ENCODE results near the gene LRP1.
A peak's percentile ranks its signal among the peaks of the same experiment; 100 is the strongest.

The LRP1 gene

DNA sequence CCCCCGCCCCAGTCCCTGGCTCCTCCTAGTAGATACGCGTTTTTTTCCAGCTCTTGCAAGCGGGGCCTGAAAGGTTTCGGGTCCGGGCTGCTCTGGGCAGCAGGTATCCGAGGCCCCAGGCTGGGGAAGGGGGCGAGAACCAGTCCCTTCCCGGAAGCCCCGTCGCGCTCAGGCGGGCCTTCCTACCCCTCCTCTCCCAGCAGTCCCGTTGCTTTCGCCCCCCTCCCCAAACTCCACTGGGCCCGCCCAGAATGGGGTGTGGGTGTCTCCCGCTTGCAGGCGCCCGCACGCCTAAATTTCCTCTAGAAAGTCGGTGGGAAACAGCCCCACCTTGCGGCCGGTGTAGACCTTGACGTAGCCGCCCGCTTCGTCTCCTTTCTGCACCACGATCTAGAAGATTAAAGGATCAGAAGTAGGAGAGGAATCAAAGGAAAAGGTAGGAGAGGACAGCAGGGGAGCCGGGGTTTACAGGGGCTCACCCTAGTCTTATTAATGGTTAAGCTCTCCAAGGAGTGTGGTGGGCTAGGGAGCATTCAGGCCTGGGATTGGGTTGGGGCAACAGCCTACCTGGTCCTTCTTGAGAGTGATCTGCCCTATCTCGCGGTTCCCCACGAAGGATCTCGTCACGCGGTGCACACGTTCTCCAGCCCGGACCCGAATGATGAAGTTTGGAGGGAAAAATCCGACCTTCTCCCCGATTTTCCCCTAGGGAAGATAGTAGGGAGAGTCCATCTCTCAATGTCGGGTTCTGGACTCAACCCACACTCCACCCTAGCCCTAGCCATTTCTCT lies 115.4 kb downstream of the LRP1 start:
- in situ Hi-C loops (cut with MboI; ENCODE audit: low pct_unique_long_range_greater_than_20kb, low sequenced_read_pairs, unreplicated experiment), result no loop called here
- peak; percentile 85 for DNase-seq (ENCODE audit: low spot score)
- TF ChIP-seq, protein P1, sequence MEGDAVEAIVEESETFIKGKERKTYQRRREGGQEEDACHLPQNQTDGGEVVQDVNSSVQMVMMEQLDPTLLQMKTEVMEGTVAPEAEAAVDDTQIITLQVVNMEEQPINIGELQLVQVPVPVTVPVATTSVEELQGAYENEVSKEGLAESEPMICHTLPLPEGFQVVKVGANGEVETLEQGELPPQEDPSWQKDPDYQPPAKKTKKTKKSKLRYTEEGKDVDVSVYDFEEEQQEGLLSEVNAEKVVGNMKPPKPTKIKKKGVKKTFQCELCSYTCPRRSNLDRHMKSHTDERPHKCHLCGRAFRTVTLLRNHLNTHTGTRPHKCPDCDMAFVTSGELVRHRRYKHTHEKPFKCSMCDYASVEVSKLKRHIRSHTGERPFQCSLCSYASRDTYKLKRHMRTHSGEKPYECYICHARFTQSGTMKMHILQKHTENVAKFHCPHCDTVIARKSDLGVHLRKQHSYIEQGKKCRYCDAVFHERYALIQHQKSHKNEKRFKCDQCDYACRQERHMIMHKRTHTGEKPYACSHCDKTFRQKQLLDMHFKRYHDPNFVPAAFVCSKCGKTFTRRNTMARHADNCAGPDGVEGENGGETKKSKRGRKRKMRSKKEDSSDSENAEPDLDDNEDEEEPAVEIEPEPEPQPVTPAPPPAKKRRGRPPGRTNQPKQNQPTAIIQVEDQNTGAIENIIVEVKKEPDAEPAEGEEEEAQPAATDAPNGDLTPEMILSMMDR (IDR thresholded peaks at IDR 0.05; ENCODE audit: extremely low read depth, insufficient read depth, missing control alignments), result peak; percentile 87

DNA sequence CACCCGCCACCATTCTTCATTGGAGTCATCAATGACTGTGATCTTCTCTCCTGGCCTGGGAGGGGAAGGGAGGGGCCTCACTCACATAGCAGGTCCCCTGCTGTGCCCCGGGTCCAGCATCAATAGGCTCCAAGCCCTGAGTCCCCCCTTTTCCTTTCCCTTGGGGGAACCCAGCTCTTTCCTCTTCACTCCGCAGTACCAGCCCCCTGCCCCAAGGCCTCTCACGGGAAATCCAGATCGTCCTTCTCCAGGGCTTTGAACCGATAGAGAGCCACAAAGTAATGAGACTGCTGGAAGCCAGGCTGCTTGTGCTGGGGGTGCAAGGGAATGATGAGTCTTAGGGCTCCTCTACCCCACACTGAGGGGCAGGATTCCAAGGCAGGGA lies 116.0 kb downstream of the LRP1 start:
- in situ Hi-C loops (cut with MboI; ENCODE audit: low pct_unique_long_range_greater_than_20kb, low sequenced_read_pairs, unreplicated experiment), result no loop called here
- TF ChIP-seq, protein P1 (IDR thresholded peaks at IDR 0.05; ENCODE audit: extremely low read depth, insufficient read depth, missing control alignments), result no peak
- DNase-seq (ENCODE audit: low spot score), result no peak

GRCh38 chr12:57247041-57247440 lies 118.8 kb downstream of the LRP1 start:
- no peak for DNase-seq (ENCODE audit: low spot score)
- TF ChIP-seq, protein P1 (IDR thresholded peaks at IDR 0.05; ENCODE audit: extremely low read depth, insufficient read depth, missing control alignments), result no peak
- in situ Hi-C loops (cut with MboI; ENCODE audit: low pct_unique_long_range_greater_than_20kb, low sequenced_read_pairs, unreplicated experiment), result no loop called here

- TF ChIP-seq, protein P1 (IDR thresholded peaks at IDR 0.05; ENCODE audit: extremely low read depth, insufficient read depth, missing control alignments), result no peak
- no peak for DNase-seq (ENCODE audit: low spot score)
- in situ Hi-C loops (cut with MboI; ENCODE audit: low pct_unique_long_range_greater_than_20kb, low sequenced_read_pairs, unreplicated experiment), result no loop called here
These were observed 120.9 kb downstream of the LRP1 start for GRCh38 chr12:57248934-57249742.

DNA sequence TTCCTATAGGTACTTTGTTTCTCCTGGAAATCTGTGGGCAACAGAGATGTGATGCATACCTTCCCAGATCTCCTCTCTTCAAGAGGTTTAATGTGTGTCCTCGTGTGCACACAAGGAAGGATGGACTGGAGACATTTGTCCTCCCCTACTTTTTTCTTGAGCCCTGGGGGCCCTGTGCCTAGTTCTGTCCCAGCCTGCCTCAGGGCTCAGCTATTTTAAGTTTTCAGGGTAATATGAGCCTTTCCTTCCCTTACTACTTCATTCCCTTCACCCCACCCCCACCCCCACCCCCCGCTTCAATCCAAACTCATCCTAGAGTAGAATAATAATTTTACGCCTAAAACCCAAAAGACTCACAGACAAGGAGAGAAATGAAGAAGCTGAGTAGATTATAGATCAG lies 122.3 kb downstream of the LRP1 start:
- no peak for DNase-seq (ENCODE audit: low spot score)
- in situ Hi-C loops (cut with MboI; ENCODE audit: low pct_unique_long_range_greater_than_20kb, low sequenced_read_pairs, unreplicated experiment), result no loop called here
- TF ChIP-seq, protein P1 (IDR thresholded peaks at IDR 0.05; ENCODE audit: extremely low read depth, insufficient read depth, missing control alignments), result no peak

DNA sequence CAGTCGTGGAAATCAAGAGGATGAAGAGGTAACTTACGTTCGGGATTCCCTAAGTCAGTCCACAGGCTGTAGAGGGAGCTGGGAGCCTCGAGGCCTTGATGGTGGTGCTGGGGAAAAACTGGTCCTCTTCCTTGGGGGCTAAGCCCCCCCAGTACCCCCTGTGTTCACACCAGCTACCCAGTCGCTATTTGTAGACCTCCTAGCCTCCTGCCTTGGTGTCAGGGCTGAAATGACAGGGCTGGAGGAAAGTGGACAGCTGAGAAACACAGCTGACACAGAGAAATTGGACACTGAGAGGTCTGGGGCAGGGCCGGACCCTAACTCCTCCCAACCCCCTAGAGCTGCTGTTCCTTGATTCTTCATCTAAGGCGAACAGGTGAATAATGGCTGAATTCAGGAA lies 122.7 kb downstream of the LRP1 start, which contains the start of gene STAC3:
Gene STAC3 (minus strand): TSS at position 232 of the 400 bp plus-strand sequence. CDS start 1,551 bp downstream, outside the sequence.
- DNase-seq (ENCODE audit: low spot score), result no peak
- TF ChIP-seq, protein P1 (IDR thresholded peaks at IDR 0.05; ENCODE audit: extremely low read depth, insufficient read depth, missing control alignments), result no peak
- in situ Hi-C loops (cut with MboI; ENCODE audit: low pct_unique_long_range_greater_than_20kb, low sequenced_read_pairs, unreplicated experiment), result no loop called here

All from GM13977 (cell line).